Nephron (organoid): ENCODE results near the gene ARID1A.
A peak's percentile ranks its signal among the peaks of the same experiment; 100 is the strongest.
"Not testable (repeated sequence)": the region's sequence is repeated elsewhere in the genome, so short reads cannot be mapped to it uniquely, and the experiment has no call there.

Experiments
- H3K27ac Mint-ChIP-seq, 3 experiments: 2 replicates each; pipeline ENCODE4 v1.8.0; 2020; ENCODE audit warnings: mixed read lengths in 3 of 3, mild to moderate bottlenecking in 2 of 3, moderate library complexity in 1 of 3
- H3K27me3 Mint-ChIP-seq: 2 replicates; pipeline ENCODE4 v1.8.0; 2021; ENCODE audit warnings: low read depth, mild to moderate bottlenecking, moderate library complexity, mixed read lengths
- H3K36me3 Mint-ChIP-seq: 2 replicates; pipeline ENCODE4 v1.8.0; 2020; ENCODE audit warnings: low read depth, mixed read lengths
- H3K4me1 Mint-ChIP-seq: 2 replicates; pipeline ENCODE4 v1.8.0; 2020; ENCODE audit warnings: mixed read lengths
- H3K4me3 Mint-ChIP-seq, 3 experiments: 2 replicates each; pipeline ENCODE4 v1.8.0; 2020; ENCODE audit warnings: mild to moderate bottlenecking in 3 of 3, mixed read lengths in 3 of 3, moderate library complexity in 2 of 3
- H3K9me3 Mint-ChIP-seq: 2 replicates; pipeline ENCODE4 v1.8.0; 2020; ENCODE audit warnings: mixed read lengths
- CTCF ChIP-seq, 3 experiments: fragments of 200-600 bp; sonication (generic); IDR thresholded peaks; one replicate each; pipeline ENCODE4 v1.5.0; 2021; ENCODE audit warnings: antibody characterized with exemption in 3 of 3; ENCODE audit not compliant: unreplicated experiment in 3 of 3

The ARID1A gene

GRCh38 chr1:26723013-26723991 lies 27.5 kb downstream of the ARID1A start:
- no peaks in the 10 kb centered on the region for H3K27me3 Mint-ChIP-seq
- peak overlapping the region; percentile 59 to 74 (median 66) for H3K4me3 Mint-ChIP-seq
- H3K27ac Mint-ChIP-seq, result peak overlapping the region; percentile 72 to 89 (median 84)
- no peaks in the 10 kb centered on the region for H3K9me3 Mint-ChIP-seq
- peaks cover 80% of the 10 kb centered on the region for H3K4me1 Mint-ChIP-seq
- TF ChIP-seq CTCF (IDR thresholded peaks at IDR 0.05; ENCODE audit: unreplicated experiment in 3 of 3), result no peak
- H3K36me3 Mint-ChIP-seq, result peaks cover 19% of the 10 kb centered on the region

DNA sequence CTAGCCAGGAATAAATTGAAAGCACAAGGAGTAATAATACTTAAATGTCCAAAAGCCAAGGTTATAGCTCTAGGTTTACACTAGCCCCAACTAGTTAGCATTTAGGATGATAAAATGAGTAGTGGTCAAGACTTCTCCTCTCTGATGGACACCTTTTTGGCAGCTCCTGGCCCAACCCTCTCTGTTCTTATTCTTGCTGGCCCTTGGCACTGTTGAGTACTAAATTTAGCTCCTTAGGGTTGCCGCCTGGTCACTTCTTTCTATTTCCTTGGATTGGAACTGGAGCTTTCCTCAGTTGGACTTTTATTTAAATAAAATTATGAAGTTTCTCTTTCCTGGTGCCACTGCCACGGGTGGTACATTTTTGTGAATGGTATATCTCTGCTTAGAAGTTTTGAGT lies 28.3 kb downstream of the ARID1A start:
- Mint-ChIP-seq H3K9me3 (no peaks in the 10 kb centered on the region), H3K27me3 (no peaks in the 10 kb centered on the region), H3K36me3 (peaks cover 13% of the 10 kb centered on the region), H3K27ac (peak overlapping the region; percentile 72 to 89 (median 84)), H3K4me3 (peak overlapping the region; percentile 5 to 66 (median 26)), H3K4me1 (peaks cover 79% of the 10 kb centered on the region)
- no peak for TF ChIP-seq CTCF (IDR thresholded peaks at IDR 0.05; ENCODE audit: unreplicated experiment in 3 of 3)

DNA sequence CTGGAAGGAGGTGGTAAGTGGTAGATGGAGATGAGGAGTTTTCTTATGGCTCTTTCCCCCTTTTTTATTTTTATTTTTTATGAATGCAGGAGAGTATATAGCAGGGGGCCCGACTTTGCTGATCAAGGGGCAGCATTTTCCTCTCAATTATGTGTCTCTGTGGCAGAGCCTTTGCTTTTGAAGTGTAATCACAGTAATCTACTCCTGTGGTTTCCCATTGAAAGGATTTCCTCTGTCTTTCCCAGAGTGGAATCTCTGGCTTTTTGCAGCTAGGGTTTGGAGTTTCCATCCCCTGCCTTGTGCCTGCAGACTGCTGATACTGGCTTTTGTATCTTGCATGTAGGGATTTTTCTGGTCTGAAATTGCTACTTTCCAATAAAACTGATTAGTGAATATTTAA lies 29.1 kb downstream of the ARID1A start:
- peaks cover 80% of the 10 kb centered on the region for H3K4me1 Mint-ChIP-seq
- peak overlapping the region in 2 of 3 experiments; percentile 72 to 89 for H3K27ac Mint-ChIP-seq
- TF ChIP-seq CTCF (IDR thresholded peaks at IDR 0.05; ENCODE audit: unreplicated experiment in 3 of 3), result no peak
- no peaks in the 10 kb centered on the region for H3K9me3 Mint-ChIP-seq
- H3K27me3 Mint-ChIP-seq, result no peaks in the 10 kb centered on the region
- peaks cover 12% of the 10 kb centered on the region for H3K36me3 Mint-ChIP-seq
- peak overlapping the region in 1 of 3 experiments; percentile 61 for H3K4me3 Mint-ChIP-seq

DNA sequence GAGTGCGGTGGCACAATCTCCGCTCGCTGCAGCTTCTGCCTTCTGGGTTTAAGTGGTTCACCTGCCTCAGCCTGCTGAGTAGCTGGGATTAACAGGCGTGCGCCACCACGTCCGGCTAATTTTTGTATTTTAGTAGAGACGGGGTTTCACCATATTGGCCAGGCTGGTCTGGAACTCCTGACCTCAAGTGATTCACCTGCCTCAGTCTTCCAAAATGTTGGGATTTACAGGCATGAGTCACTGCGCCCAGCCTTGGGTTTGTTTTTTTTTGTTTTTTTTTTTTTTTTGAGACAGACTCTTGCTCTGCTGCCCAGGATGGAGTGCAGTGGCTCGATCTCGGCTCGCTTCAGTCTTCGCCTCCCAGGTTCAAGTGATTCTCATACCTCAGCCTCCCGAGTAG lies 30.1 kb downstream of the ARID1A start:
- H3K9me3 Mint-ChIP-seq, H3K4me3 Mint-ChIP-seq, H3K27me3 Mint-ChIP-seq, H3K27ac Mint-ChIP-seq: not testable (repeated sequence)
- Mint-ChIP-seq H3K36me3 (peaks cover 15% of the 10 kb centered on the region), H3K4me1 (peaks cover 81% of the 10 kb centered on the region)

DNA sequence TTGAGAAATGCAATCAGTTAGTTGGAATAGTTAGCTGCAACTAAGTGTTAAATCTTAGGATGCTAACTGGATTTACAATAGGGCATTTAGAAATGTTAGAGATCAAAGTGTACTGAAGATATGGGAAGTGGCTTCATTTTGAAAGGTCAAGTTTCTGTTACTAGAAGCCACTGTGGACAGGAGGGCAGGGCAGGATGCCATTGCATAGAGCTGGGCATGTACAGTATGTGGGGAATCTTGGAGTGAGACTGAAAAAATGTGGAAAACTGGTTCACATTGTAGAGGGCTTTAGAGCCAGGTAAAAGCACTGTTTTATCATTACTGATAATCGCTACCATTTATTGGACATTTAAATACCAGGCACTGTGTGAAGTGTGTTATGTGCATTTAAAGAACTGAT lies 31.0 kb downstream of the ARID1A start:
- H3K27ac Mint-ChIP-seq, result peak overlapping the region in 2 of 3 experiments; percentile 1 to 8
- H3K36me3 Mint-ChIP-seq, result peaks cover 17% of the 10 kb centered on the region
- no peaks in the 10 kb centered on the region for H3K9me3 Mint-ChIP-seq
- H3K4me1 Mint-ChIP-seq, result peaks cover 73% of the 10 kb centered on the region
- no peak for TF ChIP-seq CTCF (IDR thresholded peaks at IDR 0.05; ENCODE audit: unreplicated experiment in 3 of 3)
- H3K27me3 Mint-ChIP-seq, result no peaks in the 10 kb centered on the region
- H3K4me3 Mint-ChIP-seq, result no peak overlapping the region

DNA sequence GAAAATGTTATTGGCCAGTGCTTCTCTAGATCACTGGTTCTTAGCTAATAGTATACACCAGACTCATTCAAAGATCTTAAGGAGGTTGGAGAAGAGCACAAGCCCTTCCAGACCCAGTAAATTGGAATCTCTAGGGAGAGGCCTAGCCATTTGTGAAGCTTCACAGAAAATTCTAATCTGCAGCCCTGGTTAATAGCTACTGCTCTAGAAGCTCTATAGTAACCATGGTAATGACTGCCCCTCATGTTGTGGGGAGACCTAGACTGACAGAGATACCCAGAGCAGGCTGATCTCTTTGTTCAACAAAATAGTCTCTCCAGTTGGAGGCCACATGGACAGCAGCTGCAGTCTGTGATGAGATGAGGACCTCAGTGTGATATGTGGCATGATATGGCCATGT lies 31.7 kb downstream of the ARID1A start:
- Mint-ChIP-seq H3K4me3 (no peak overlapping the region), H3K36me3 (peaks cover 24% of the 10 kb centered on the region), H3K9me3 (no peaks in the 10 kb centered on the region), H3K27ac (no peak overlapping the region), H3K27me3 (no peaks in the 10 kb centered on the region), H3K4me1 (peaks cover 66% of the 10 kb centered on the region)
- no peak for TF ChIP-seq CTCF (IDR thresholded peaks at IDR 0.05; ENCODE audit: unreplicated experiment in 3 of 3)
